IMR-90 (cell line): ENCODE measurements around the gene CDC45. TPM values are rescaled to one million over a fixed set of nuclear protein-coding genes. Genes with fewer than 3 reads are reported as not detected.

Experiments
- ATAC-seq: fragments of 200-7000 bp; cut with Tn5 transposase; 2 replicates; pipeline ENCODE4 v1.9.1; 2020; ENCODE audit warnings: low read depth, mild to moderate bottlenecking, moderate library complexity
- BruUV-seq: library from RNA; stranded (reverse); fragments of 400-500 nt; replicated peaks from 2 replicates; lab custom pipeline; 2021; lab: Mats Ljungman, UMichigan
- CTCF ChIA-PET: fragments of 300-600 bp; formaldehyde crosslinking; extraction: SDS; loops from one replicate; lab custom pipeline; 2021; ENCODE audit warnings: antibody characterized with exemption; lab: Yijun Ruan, JAX
- POLR2A ChIA-PET: fragments of 300-600 bp; sonication (Branson Sonifier 250); formaldehyde crosslinking; loops from one replicate; lab custom pipeline; 2022; ENCODE audit warnings: antibody characterized with exemption; ENCODE audit not compliant: unreplicated experiment; lab: Charles Lee
- DNase-seq: peaks from one replicate; pipeline ENCODE4 v3.0.0; 2013
- H2AFZ ChIP-seq: replicated peaks from 2 replicates; pipeline ENCODE3; 2013; ENCODE audit warnings: low read length, mild to moderate bottlenecking; ENCODE audit not compliant: poor library complexity
- H2AK5ac ChIP-seq: 2 replicates; pipeline ENCODE4 v1.6.1; 2013; ENCODE audit warnings: low read depth, low read length, inconsistent platforms
- H2AK9ac ChIP-seq: replicated peaks from 2 replicates; pipeline ENCODE3; 2013; ENCODE audit warnings: mild to moderate bottlenecking, low read depth, low read length, moderate library complexity; ENCODE audit not compliant: poor library complexity
- H2BK120ac ChIP-seq: 2 replicates; pipeline ENCODE4 v1.6.1; 2013; ENCODE audit warnings: low read depth, low read length, inconsistent platforms
- H2BK15ac ChIP-seq: 3 replicates; pipeline ENCODE4 v1.6.1; 2013; ENCODE audit warnings: low read depth, low read length, inconsistent platforms
- H2BK20ac ChIP-seq: 2 replicates; pipeline ENCODE4 v1.6.1; 2013; ENCODE audit warnings: low read depth, mild to moderate bottlenecking, inconsistent platforms, low read length, moderate library complexity
- H2BK5ac ChIP-seq: 2 replicates; pipeline ENCODE4 v1.6.1; 2013; ENCODE audit warnings: mild to moderate bottlenecking, low read depth, low read length, inconsistent platforms; ENCODE audit not compliant: poor library complexity, severe bottlenecking
- H3K14ac ChIP-seq: replicated peaks from 2 replicates; pipeline ENCODE4 v1.6.1; 2013; ENCODE audit warnings: low read depth, low read length, inconsistent platforms
- H3K18ac ChIP-seq: 2 replicates; pipeline ENCODE4 v1.6.1; 2013; ENCODE audit warnings: low read depth, low read length, control low read depth
- H3K23ac ChIP-seq: 2 replicates; pipeline ENCODE4 v1.6.1; 2013; ENCODE audit warnings: low read depth, low read length, inconsistent platforms
- H3K27ac ChIP-seq: 2 replicates; pipeline ENCODE4 v1.5.1; 2013; ENCODE audit warnings: mild to moderate bottlenecking, control low read depth, low read length; ENCODE audit not compliant: insufficient read depth
- H3K27me3 ChIP-seq: 2 replicates; pipeline ENCODE4 v1.6.1; 2013; ENCODE audit warnings: low read length; ENCODE audit not compliant: control insufficient read depth, insufficient read depth
- H3K36me3 ChIP-seq: 2 replicates; pipeline ENCODE4 v1.6.1; 2013; ENCODE audit warnings: low read length, mixed read lengths; ENCODE audit not compliant: control insufficient read depth, insufficient read depth
- H3K4ac ChIP-seq: 2 replicates; pipeline ENCODE4 v1.6.1; 2013; ENCODE audit warnings: low read depth, low read length, inconsistent platforms
- H3K4me1 ChIP-seq: 2 replicates; pipeline ENCODE4 v1.6.1; 2013; ENCODE audit warnings: low read length, mixed read lengths; ENCODE audit not compliant: control insufficient read depth, insufficient read depth
- H3K4me2 ChIP-seq: 2 replicates; pipeline ENCODE4 v1.6.1; 2013; ENCODE audit warnings: low read depth, mild to moderate bottlenecking, control low read depth, low read length, moderate library complexity
- H3K4me3 ChIP-seq: 2 replicates; pipeline ENCODE4 v1.5.1; 2013; ENCODE audit warnings: low read depth, mild to moderate bottlenecking, control low read depth, low read length, moderate library complexity; ENCODE audit not compliant: insufficient read depth
- H3K56ac ChIP-seq: 2 replicates; pipeline ENCODE4 v1.6.1; 2013; ENCODE audit warnings: low read length, inconsistent platforms; ENCODE audit not compliant: insufficient read depth; ENCODE audit errors: extremely low read depth
- H3K79me1 ChIP-seq, 2 experiments: 2 replicates each; pipeline ENCODE4 v1.6.1; 2013; ENCODE audit warnings: low read length in 2 of 2, inconsistent platforms in 1 of 2, low read depth in 1 of 2
- H3K9ac ChIP-seq: 2 replicates; pipeline ENCODE4 v1.6.1; 2013; ENCODE audit warnings: low read depth, low read length, control low read depth
- H3K9me1 ChIP-seq: 2 replicates; pipeline ENCODE4 v1.6.1; 2013; ENCODE audit warnings: low read length, inconsistent platforms; ENCODE audit not compliant: insufficient read depth
- H3K9me3 ChIP-seq: 2 replicates; pipeline ENCODE4 v1.6.1; 2013; ENCODE audit warnings: low read length; ENCODE audit not compliant: control insufficient read depth, insufficient read depth
- H4K20me1 ChIP-seq: 2 replicates; pipeline ENCODE4 v1.6.1; 2013; ENCODE audit warnings: low read length, inconsistent platforms; ENCODE audit not compliant: insufficient read depth
- H4K5ac ChIP-seq: 2 replicates; pipeline ENCODE4 v1.6.1; 2013; ENCODE audit warnings: mild to moderate bottlenecking, low read depth, low read length, control low read depth
- H4K8ac ChIP-seq, 2 experiments: 2 replicates each; pipeline ENCODE4 v1.6.1; 2013; ENCODE audit warnings: low read depth in 2 of 2, low read length in 2 of 2, control low read depth in 1 of 2, inconsistent platforms in 1 of 2
- H4K91ac ChIP-seq: 2 replicates; pipeline ENCODE4 v1.6.1; 2013; ENCODE audit warnings: low read depth, low read length, inconsistent platforms; ENCODE audit not compliant: insufficient read depth
- CTCF ChIP-seq: conservative IDR thresholded peaks from 2 replicates; pipeline ENCODE4 v1.5.1; 2012; ENCODE audit warnings: mild to moderate bottlenecking, low read depth, low read length, improper control_type of control experiment
- FOS ChIP-seq: fragments of 150-350 bp; IDR thresholded peaks from 2 replicates; pipeline ENCODE4 v1.6.1; 2016; ENCODE audit warnings: low read depth, low read length
- USF2 ChIP-seq: fragments of 150-350 bp; IDR thresholded peaks from 2 replicates; pipeline ENCODE4 v1.6.1; 2017; ENCODE audit warnings: mild to moderate bottlenecking, antibody characterized with exemption, low read length, low read depth
- WGBS, 2 experiments: methylation state at CpG; one replicate each; pipeline versions ENCODE4 v1.1.5 to v1.1.7; 2013; ENCODE audit warnings: missing lambda C conversion rate in 2 of 2; ENCODE audit not compliant: insufficient read length in 1 of 2; ENCODE audit errors: extremely low coverage in 2 of 2; 5-methylcytosine and 5-hydroxymethylcytosine counted together
- dilution Hi-C: fragments of 300-500 bp; cut with HindIII; formaldehyde crosslinking; loops from one replicate; pipeline ENCODE4 v1.14.3; 2018; ENCODE audit warnings: low sequenced_read_pairs; ENCODE audit not compliant: unreplicated experiment
- in situ Hi-C: fragments of 300-500 bp; cut with MboI; formaldehyde crosslinking; loops from 3 replicates; pipeline ENCODE4 v1.14.3; 2019; ENCODE audit warnings: low sequenced_read_pairs, inconsistent platforms, mixed read lengths
- intact Hi-C: fragments of 100-400 bp; cut with micrococcal nuclease; formaldehyde crosslinking; loops from 2 replicates; pipeline ENCODE4 v1.10.0; 2022
- polyA plus RNA-seq, 3 experiments: library from polyadenylated mRNA; depleted of rRNA; stranded (reverse); fragments of >200 nt; gene quantifications; 2 replicates each; pipeline ENCODE4 v1.2.3, GENCODE V29; 2012; ENCODE audit warnings: low replicate concordance in 1 of 3
- total RNA-seq: library from RNA; depleted of rRNA; stranded (reverse); fragments of >200 nt; gene quantifications from 2 replicates; pipeline ENCODE4 v1.2.3, GENCODE V29; 2012

CDC45 gene
- total and polyA plus RNA-seq, 2 of the 4 experiments (the other 2 are of a cell fraction): 22.7 to 44.6 TPM

- WGBS, 2 experiments: 79% methylated on average over 6 of the region's 12 CpGs; no CpG with 5 or more reads in 1 of the 2 experiments
- H3K9ac ChIP-seq: no peak overlapping the region
- peaks cover 2% of the 10 kb centered on the region; the same call in 1 of the 2 replicates for H3K9me3 ChIP-seq
- no peak overlapping the region for H2BK120ac ChIP-seq
- H3K4me1 ChIP-seq: peaks cover 2% of the 10 kb centered on the region; the same call in 1 of the 2 replicates
- H3K27me3 ChIP-seq: peaks cover 6% of the 10 kb centered on the region; the same call in 1 of the 2 replicates
- H2AFZ ChIP-seq: peak overlapping the region; percentile 12
- peaks cover 4% of the 10 kb centered on the region; the same call in 1 of the 2 replicates for H3K9me1 ChIP-seq
- H4K8ac ChIP-seq: no peak overlapping the region
- H3K56ac ChIP-seq: no peak overlapping the region
- H3K23ac ChIP-seq: no peak overlapping the region; the same call in 1 of the 2 replicates
- intact Hi-C loops (no loop called here), dilution Hi-C loops (no loop called here), in situ Hi-C loops (no loop called here)
- no peak overlapping the region for H2BK5ac ChIP-seq
- ATAC-seq: peak; percentile 96
- no TSS peak for BruUV-seq
- CTCF ChIA-PET: interaction anchor here (0.5 to 1.5 kb wide), 6 partner anchors 8 to 77 kb away, joined by 3 to 4 read pairs (median 3); no protein-coding TSS in a partner anchor
- no peak overlapping the region for H3K18ac ChIP-seq
- H3K4me2 ChIP-seq: no peak overlapping the region
- H2AK5ac ChIP-seq: no peak overlapping the region
- no peaks in the 10 kb centered on the region for H3K36me3 ChIP-seq
- no peak overlapping the region for H4K91ac ChIP-seq
- H3K27ac ChIP-seq: no peak overlapping the region
- no peak overlapping the region for H4K5ac ChIP-seq
- H2BK15ac ChIP-seq: no peak overlapping the region
- H3K4me3 ChIP-seq: no peak overlapping the region
- H3K4ac ChIP-seq: no peak overlapping the region
- peak; percentile 35 for DNase-seq
- H3K79me1 ChIP-seq: no peaks in the 10 kb centered on the region
- TF ChIP-seq FOS (peak; percentile 16; the same call in 1 of the 2 replicates), USF2 (no peak), CTCF (peak; percentile 31; the same call in 1 of the 2 replicates)
- POLR2A ChIA-PET: no interaction called here
- H2AK9ac ChIP-seq: no peak overlapping the region
- H3K14ac ChIP-seq: no peak overlapping the region
- no peaks in the 10 kb centered on the region for H4K20me1 ChIP-seq
- H2BK20ac ChIP-seq: no peak overlapping the region
Measured at GRCh38 chr22:19554834-19555404, 75.2 kb downstream of the CDC45 start.
